ENCODE results near the gene AJM1.

AJM1 gene

GRCh38 chr9:136847088-136847825 lies 5.0 kb downstream of the AJM1 start:
- TF ChIP-seq FOXM1 (IDR thresholded peaks at IDR 0.05; ENCODE audit: borderline replicate concordance, low read depth) (no peak), CEBPB (IDR thresholded peaks at IDR 0.05) (no peak), TCF12 (IDR thresholded peaks at IDR 0.05; ENCODE audit: low read depth) (0 out of 2 replicates have a peak, but pooled peaks have one; percentile 5), YY1 (IDR thresholded peaks at IDR 0.05; ENCODE audit: low read depth) (peak; percentile 70), MAX (IDR thresholded peaks at IDR 0.05) (peak; percentile 91), USF1 (IDR thresholded peaks at IDR 0.05) (peak; percentile 48; the same call in 1 of the 2 replicates)

- TF ChIP-seq MAX (IDR thresholded peaks at IDR 0.05): peak; percentile 91
- TF ChIP-seq USF1 (IDR thresholded peaks at IDR 0.05): peak; percentile 3; the same call in 1 of the 2 replicates
- TF ChIP-seq EGR1 (IDR thresholded peaks at IDR 0.05): no peak
- peak; percentile 69 for TF ChIP-seq TAF1 (IDR thresholded peaks at IDR 0.05; ENCODE audit: low read depth)
- TF ChIP-seq RAD21 (IDR thresholded peaks at IDR 0.05; ENCODE audit: low read depth): no peak
- 0 out of 2 replicates have a peak, but pooled peaks have one; percentile 6 for TF ChIP-seq TCF12 (IDR thresholded peaks at IDR 0.05; ENCODE audit: low read depth)
- TF ChIP-seq ZBTB7A (IDR thresholded peaks at IDR 0.05; ENCODE audit: low read depth): peak; percentile 90; the same call in 1 of the 2 replicates
- peak; percentile 22; the same call in 1 of the 2 replicates for TF ChIP-seq NFIC (IDR thresholded peaks at IDR 0.05)
- TF ChIP-seq REST (IDR thresholded peaks at IDR 0.05; ENCODE audit: low read depth): no peak
- TF ChIP-seq EP300 (IDR thresholded peaks at IDR 0.05; ENCODE audit: borderline replicate concordance): no peak; the same call in 1 of the 2 replicates
- no peak for TF ChIP-seq CREB1 (IDR thresholded peaks at IDR 0.05; ENCODE audit: low read depth)
- 0 out of 2 replicates have a peak, but pooled peaks have one; percentile 1 for TF ChIP-seq TEAD4 (IDR thresholded peaks at IDR 0.05)
- TF ChIP-seq YY1 (IDR thresholded peaks at IDR 0.05; ENCODE audit: low read depth): peak; percentile 55
Measured at GRCh38 chr9:136847826-136848392, 5.6 kb downstream of the AJM1 start.

- TF ChIP-seq FOXM1 (IDR thresholded peaks at IDR 0.05; ENCODE audit: borderline replicate concordance, low read depth): no peak
- TF ChIP-seq ZBTB7A (IDR thresholded peaks at IDR 0.05; ENCODE audit: low read depth): peak; percentile 95
Measured at GRCh38 chr9:136848393-136849037, 6.2 kb downstream of the AJM1 start.

GRCh38 chr9:136849038-136849959 lies 7.0 kb downstream of the AJM1 start, which contains the start of gene PHPT1:
TSS of gene PHPT1 (plus strand) at chr9:136849409. CDS start at chr9:136849431, 22 bp downstream.
- TF ChIP-seq TEAD4 (IDR thresholded peaks at IDR 0.05) (peak; percentile 39), TAF1 (IDR thresholded peaks at IDR 0.05; ENCODE audit: low read depth) (peak; percentile 68), EP300 (IDR thresholded peaks at IDR 0.05; ENCODE audit: borderline replicate concordance) (no peak), RAD21 (IDR thresholded peaks at IDR 0.05; ENCODE audit: low read depth) (no peak), EGR1 (IDR thresholded peaks at IDR 0.05) (no peak), TCF12 (IDR thresholded peaks at IDR 0.05; ENCODE audit: low read depth) (peak; percentile 69), NFIC (IDR thresholded peaks at IDR 0.05) (peak; percentile 30; the same call in 1 of the 2 replicates), CREB1 (IDR thresholded peaks at IDR 0.05; ENCODE audit: low read depth) (peak; percentile 45), FOXM1 (IDR thresholded peaks at IDR 0.05; ENCODE audit: borderline replicate concordance, low read depth) (no peak), MAX (IDR thresholded peaks at IDR 0.05) (peak; percentile 95), USF1 (IDR thresholded peaks at IDR 0.05) (peak; percentile 87), REST (IDR thresholded peaks at IDR 0.05; ENCODE audit: low read depth) (no peak), CEBPB (IDR thresholded peaks at IDR 0.05) (peak; percentile 85), YY1 (IDR thresholded peaks at IDR 0.05; ENCODE audit: low read depth) (peak; percentile 84), ZBTB7A (IDR thresholded peaks at IDR 0.05; ENCODE audit: low read depth) (no peak)
